ENCODE data around the gene RPH3AL.
"Not testable (repeated sequence)": the region's sequence is repeated elsewhere in the genome, so short reads cannot be mapped to it uniquely, and the experiment has no call there.

The RPH3AL gene

GRCh38 chr17:260944-261343, 91.7 kb downstream of the RPH3AL start:
- DNase-seq (ENCODE audit: low read depth in 2 of 2), result no peak

GRCh38 chr17:260031-260791, 92.4 kb downstream of the RPH3AL start:
- DNase-seq (ENCODE audit: low read depth in 2 of 2), result no peak

- no peak for DNase-seq (ENCODE audit: low read depth in 2 of 2)
Measured at GRCh38 chr17:259341-259976, 93.1 kb downstream of the RPH3AL start.

- DNase-seq (ENCODE audit: low read depth in 2 of 2), result no peak
Measured at GRCh38 chr17:258906-259305, 93.7 kb downstream of the RPH3AL start.

- DNase-seq (ENCODE audit: low read depth in 2 of 2), result no peak
Measured at GRCh38 chr17:258045-258734, 94.4 kb downstream of the RPH3AL start.

- DNase-seq (ENCODE audit: low read depth in 2 of 2), result no peak
Measured at GRCh38 chr17:253091-253846, 99.3 kb downstream of the RPH3AL start.

GRCh38 chr17:252456-252855, 100.2 kb downstream of the RPH3AL start:
- no peak for DNase-seq (ENCODE audit: low read depth in 2 of 2)

- DNase-seq (ENCODE audit: low read depth in 2 of 2), result no peak
Measured at GRCh38 chr17:251531-251930, 101.1 kb downstream of the RPH3AL start.

GRCh38 chr17:250487-251300, 101.9 kb downstream of the RPH3AL start:
- no peak for DNase-seq (ENCODE audit: low read depth in 2 of 2)

- no peak for DNase-seq (ENCODE audit: low read depth in 2 of 2)
Measured at GRCh38 chr17:249236-249993, 103.2 kb downstream of the RPH3AL start.

GRCh38 chr17:248337-249235, 104.0 kb downstream of the RPH3AL start:
- no peak for DNase-seq (ENCODE audit: low read depth in 2 of 2)

- no peak for DNase-seq (ENCODE audit: low read depth in 2 of 2)
Measured at GRCh38 chr17:247767-248166, 104.8 kb downstream of the RPH3AL start.

- no peak for DNase-seq (ENCODE audit: low read depth in 2 of 2)
Measured at GRCh38 chr17:246851-247421, 105.7 kb downstream of the RPH3AL start.

GRCh38 chr17:246226-246625, 106.4 kb downstream of the RPH3AL start:
- DNase-seq (ENCODE audit: low read depth in 2 of 2), result no peak

GRCh38 chr17:245611-246010, 107.0 kb downstream of the RPH3AL start:
- no peak for DNase-seq (ENCODE audit: low read depth in 2 of 2)

GRCh38 chr17:245020-245419, 107.6 kb downstream of the RPH3AL start:
- DNase-seq (ENCODE audit: low read depth in 2 of 2), result no peak

- DNase-seq (ENCODE audit: low read depth in 2 of 2), result not testable (repeated sequence)
Measured at GRCh38 chr17:243924-244323, 108.7 kb downstream of the RPH3AL start.

- DNase-seq (ENCODE audit: low read depth in 2 of 2), result no peak
Measured at GRCh38 chr17:238964-239259, 113.7 kb downstream of the RPH3AL start.

All from stimulated activated CD4-positive, alpha-beta T cell treated with anti-CD3 and anti-CD28 coated beads, Interleukin-4, amount 100 ng/mL, for 48 hours (primary cell).